NCI-H748 treated with DMSO at 0.1 percent for 48 hours (cell line): ENCODE measurements around the gene PCNX3.

Source experiments
- DNase-seq: peaks from one replicate; lab custom pipeline; 2025; lab: John Stamatoyannopoulos, UW

Gene PCNX3

DNA sequence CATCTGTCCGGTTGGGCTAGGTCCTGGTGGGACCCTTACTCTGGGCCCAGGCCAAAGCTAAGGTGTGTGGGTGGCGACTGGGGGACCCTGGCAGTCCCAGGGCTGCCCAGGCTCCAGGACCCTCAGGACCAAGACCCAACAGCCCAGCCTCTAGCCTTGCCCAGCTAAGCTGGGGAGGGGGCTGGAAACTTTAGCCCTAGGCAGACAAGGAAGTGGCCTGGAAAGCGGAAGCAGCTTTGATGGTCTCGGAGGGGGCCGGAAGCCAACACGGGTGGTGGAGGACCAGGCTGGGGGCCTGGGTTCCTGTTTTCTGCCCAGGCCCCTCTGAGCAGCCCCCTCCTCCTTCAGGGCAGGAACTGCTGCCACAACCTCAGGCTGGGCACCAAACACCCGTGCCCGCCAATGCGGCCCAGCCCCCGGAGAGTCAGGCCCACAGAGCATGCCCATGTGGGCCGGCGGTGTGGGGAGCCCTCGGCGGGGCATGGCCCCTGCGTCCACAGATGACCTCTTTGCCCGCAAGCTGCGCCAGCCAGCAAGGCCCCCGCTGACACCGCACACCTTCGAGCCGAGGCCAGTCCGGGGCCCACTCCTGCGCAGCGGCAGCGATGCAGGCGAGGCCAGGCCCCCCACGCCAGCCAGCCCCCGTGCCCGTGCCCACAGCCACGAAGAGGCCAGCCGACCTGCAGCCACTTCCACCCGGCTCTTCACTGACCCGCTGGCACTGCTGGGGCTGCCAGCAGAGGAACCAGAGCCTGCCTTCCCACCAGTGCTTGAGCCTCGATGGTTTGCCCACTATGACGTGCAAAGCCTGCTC, 25.1 kb downstream of the PCNX3 start:
- no peak for DNase-seq

DNA sequence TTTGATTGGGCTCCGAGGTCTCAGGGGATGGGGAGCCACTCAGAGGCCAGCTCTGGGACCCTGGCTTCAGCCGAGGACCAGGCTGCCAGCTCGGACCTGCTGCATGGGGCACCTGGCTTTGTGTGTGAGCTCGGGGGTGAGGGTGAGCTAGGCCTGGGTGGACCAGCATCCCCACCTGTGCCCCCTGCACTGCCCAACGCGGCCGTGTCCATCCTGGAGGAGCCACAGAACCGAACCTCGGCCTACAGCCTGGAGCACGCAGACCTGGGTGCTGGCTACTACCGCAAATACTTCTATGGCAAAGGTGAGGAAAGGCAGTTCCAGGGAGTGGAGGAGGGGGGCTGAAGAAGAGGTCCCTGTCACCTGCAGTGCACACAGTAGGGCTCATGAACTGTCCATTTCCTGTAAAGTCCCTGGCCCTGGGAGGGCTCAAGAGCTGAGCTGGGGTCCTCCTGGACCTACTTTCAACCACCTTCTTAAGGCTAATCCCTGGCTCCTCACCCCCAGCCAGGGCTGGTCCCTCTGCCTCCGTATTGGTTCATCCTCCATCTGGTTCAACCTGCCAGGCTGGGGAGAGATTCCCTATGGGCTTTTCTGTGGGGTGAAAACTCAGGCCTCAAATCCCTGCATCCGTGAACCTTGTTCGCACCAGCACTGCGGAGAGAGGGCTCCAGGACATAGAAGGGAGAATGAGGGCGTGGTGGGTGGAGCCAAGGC, 25.9 kb downstream of the PCNX3 start:
- no peak for DNase-seq

DNA sequence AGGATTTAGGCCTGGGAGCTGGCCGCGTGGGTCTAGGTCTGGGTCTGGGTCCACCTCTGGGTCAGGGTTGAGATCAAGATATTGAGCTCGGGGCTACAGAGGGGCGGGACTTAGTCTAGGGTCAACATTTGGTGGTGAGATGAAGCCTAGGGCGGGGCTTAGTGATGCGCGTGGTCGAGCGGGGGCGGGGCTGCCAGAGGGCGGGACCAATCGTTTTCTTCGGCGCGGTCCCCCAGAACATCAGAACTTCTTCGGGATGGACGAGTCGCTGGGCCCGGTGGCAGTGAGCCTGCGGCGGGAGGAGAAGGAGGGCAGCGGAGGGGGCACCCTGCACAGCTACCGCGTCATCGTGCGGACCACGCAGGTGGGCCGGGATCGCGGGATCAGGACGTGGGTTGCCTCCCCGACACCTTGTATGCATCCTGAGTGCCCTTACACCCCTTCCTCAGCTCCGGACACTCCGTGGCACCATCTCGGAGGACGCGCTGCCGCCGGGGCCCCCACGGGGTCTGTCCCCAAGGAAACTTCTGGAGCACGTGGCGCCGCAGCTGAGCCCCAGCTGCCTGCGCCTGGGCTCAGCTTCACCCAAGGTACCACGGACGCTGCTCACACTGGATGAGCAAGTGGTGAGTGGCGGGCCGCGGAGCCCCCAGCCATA, 26.6 kb downstream of the PCNX3 start:
- no peak for DNase-seq

DNA sequence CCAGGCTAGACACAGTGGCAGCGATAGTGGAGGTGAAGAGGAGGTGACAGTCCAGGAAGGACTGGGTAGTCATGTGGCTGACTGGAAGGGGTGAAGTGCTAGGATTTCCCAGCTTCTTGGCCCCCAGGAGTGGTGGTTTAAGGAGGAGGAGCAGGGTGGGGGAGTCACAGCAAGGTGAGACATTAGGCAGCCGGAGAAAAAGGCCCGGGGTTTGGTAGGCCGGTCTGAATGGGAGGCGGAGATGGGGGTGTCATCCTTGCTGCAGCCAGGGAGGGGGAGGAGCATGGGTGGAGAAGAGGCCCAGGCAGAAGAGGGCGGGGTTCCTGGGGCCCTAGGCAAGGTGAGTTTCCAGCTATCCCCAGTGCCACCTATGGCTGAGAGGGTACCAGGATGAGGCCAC, 28.4 kb downstream of the PCNX3 start:
- no peak for DNase-seq

DNA sequence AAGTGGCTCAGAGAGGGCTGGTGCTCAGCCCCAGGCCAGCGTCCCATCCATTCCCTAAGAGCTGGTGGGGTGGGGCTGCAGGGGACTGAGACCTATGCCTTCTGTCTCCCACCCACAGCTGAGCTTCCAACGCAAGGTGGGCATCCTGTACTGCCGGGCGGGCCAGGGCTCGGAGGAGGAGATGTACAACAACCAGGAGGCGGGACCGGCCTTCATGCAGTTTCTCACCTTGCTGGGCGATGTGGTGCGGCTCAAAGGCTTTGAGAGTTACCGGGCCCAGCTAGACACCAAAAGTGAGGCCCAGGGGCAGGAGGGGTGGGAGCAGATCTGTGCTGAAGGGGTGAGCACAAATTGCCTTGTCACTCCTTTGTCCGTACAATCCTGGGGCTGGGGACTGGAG, 29.3 kb downstream of the PCNX3 start:
- DNase-seq, result no peak

DNA sequence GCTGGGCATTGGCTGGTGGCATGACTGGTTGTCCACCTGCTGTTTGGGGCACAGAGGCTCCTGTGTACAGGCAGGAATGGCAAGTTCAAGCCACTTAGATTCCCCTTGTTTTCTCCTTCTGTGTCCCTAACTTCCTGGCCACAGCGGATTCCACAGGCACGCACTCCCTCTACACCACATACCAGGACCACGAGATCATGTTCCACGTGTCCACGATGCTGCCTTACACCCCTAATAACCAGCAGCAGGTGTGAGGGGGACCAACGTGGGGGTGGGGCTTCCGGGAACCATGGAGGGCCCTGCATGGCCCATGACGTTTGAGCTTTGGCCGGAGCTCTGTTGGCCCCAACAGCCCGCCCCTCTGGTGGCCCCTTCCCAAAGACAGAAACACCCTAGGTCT, 30.1 kb downstream of the PCNX3 start:
- DNase-seq, result no peak

DNA sequence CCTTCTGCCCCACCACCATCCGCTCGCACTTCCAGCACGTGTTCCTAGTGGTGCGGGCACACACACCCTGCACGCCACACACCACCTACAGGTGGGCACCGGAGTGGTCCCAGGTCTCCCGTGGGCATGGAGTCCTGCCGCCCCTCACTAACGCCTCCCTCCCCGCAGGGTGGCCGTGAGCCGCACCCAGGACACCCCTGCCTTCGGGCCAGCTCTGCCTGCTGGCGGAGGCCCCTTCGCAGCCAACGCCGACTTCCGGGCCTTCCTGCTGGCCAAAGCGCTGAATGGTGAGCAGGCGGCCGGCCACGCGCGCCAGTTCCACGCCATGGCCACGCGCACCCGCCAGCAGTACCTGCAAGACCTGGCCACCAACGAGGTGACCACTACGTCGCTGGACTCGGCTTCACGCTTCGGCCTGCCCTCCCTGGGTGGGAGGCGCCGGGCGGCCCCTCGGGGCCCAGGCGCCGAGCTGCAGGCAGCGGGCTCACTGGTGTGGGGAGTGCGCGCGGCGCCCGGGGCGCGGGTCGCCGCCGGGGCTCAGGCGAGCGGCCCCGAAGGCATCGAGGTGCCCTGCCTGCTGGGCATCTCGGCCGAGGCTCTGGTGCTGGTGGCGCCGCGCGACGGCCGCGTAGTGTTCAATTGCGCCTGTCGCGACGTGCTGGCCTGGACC, 30.8 kb downstream of the PCNX3 start:
- no peak for DNase-seq

DNA sequence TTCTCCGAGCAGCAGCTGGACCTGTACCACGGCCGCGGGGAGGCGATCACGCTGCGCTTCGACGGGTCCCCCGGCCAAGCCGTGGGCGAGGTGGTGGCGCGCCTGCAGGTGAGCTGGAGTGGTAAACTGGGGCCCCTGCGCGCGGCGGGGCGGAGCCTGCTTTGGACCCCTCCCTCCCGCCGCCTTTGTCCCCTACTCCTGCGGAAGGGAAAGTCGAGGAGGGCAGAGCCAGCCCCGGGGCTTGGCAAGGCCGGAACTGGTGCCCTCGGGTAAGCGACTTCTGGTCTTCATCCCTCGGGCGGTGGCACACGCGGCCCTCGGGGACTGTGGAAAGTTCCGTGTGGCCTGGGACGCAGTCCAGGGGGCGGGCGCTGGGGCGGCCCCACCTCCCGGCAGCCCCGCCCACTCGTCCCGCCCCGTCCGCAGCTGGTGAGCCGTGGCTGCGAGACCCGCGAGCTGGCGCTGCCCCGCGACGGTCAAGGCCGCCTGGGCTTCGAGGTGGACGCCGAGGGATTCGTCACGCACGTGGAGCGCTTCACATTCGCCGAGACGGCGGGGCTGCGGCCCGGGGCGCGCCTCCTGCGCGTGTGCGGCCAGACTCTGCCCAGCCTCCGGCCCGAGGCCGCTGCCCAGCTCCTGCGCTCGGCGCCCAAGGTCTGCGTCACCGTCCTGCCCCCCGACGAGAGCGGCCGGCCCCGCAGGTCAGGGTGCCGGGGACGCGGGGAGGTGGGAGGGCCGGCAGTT, 31.6 kb downstream of the PCNX3 start:
- DNase-seq, result peak; percentile 8

DNA sequence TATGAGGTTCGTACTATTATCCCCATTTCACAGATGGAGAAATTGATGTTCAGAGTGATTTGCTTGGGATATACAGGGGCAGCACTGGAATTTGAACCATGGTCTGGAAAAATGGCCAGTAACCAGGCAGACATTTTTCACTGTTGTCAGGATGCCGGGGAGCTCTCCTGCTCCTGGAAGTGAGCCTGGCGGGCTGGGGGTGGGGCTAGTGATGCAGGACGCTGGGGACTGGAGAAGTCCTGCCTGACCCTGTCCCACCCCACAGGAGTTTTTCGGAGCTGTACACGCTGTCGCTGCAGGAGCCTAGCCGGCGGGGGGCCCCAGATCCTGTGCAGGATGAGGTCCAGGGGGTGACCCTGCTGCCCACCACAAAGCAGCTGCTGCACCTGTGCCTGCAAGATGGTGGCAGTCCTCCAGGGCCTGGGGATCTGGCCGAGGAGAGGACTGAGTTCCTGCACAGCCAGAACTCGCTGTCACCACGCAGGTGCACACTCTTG, 33.5 kb downstream of the PCNX3 start:
- DNase-seq, result no peak

DNA sequence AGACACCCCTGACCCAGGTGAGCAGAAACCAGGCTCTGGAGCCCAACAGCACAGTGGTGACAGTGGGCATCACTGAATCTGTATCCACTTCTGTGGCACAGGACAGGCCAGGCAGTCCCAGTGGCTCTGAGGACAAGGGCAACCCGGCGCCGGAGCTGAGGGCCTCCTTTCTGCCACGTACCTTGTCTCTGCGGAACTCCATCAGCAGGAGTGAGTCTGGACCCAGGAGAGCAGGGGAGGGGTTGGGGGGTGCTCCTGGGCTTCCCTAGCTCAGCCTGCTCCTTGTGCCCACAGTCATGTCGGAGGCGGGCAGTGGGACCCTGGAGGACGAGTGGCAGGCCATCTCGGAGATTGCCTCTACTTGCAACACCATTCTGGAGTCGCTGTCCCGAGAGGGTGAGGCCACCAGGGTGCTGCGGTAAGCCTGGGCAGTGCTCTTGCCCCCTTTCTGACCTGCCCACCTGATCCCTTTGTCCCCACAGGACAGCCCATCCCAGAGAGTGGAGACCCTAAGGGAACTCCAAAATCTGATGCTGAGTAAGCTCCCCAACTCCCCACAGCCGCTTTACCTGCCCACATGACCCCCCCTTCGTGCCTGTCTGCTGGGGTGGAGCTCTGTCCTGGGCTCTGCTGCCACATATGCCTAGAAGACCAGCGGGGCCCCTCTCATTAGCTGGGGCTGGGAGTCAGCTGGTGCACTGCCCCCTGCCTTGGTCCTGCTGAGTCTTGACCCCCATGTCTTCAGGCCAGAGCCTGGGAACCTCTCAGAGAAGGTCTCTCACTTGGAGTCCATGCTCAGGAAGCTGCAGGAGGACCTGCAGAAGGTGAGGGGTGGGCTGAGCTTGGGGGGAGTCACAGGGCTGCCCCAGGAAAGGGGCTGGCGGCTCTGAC, 34.3 kb downstream of the PCNX3 start:
- no peak for DNase-seq

DNA sequence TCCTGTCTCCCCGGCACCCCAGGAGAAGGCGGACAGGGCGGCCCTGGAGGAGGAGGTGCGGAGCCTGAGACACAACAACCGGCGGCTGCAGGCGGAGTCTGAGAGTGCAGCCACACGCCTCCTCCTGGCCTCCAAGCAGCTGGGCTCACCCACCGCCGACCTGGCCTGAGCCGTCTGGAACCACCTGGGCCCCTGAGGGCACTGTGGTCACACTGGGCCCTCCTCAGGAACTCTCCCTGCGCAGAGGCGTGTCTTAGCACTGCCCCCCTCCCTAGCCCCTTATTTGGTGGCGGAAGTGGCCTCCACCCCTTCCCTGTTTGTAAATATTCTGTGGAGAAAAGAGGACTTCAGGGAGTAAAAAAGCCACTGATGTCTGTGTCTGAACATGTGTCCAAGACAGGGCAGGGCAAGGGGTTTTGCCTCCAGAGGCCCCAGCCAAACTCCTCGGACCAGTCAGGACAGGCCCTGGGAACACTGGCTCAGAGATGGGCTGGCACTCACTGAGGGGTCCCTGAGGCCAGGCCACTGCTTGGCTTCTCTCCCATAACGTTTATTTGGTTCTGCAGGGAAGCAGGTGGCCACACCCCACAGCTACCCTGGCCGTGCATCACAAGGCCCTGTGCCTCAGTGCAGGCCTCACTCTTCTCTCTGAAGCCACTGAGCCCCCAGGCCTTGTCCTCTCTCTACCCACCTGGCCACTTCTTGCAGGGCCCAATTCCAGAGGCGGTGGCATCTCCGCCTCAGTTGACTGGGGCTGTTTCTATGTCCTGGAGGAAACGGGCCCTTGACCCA, 35.2 kb downstream of the PCNX3 start:
- DNase-seq, result no peak

DNA sequence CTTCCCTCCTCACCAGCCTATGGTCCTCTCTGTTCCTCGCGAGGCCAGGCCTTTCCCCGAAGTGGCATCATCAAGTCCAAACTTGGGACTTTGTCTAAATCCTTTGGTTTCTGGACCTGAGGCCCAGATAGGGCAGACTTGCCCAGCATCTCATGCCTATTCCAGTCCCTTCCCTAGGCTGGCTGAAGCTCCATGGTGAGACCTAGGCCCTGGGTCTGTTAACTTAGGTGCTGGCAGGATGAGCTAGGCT, 35.7 kb downstream of the PCNX3 start:
- no peak for DNase-seq

DNA sequence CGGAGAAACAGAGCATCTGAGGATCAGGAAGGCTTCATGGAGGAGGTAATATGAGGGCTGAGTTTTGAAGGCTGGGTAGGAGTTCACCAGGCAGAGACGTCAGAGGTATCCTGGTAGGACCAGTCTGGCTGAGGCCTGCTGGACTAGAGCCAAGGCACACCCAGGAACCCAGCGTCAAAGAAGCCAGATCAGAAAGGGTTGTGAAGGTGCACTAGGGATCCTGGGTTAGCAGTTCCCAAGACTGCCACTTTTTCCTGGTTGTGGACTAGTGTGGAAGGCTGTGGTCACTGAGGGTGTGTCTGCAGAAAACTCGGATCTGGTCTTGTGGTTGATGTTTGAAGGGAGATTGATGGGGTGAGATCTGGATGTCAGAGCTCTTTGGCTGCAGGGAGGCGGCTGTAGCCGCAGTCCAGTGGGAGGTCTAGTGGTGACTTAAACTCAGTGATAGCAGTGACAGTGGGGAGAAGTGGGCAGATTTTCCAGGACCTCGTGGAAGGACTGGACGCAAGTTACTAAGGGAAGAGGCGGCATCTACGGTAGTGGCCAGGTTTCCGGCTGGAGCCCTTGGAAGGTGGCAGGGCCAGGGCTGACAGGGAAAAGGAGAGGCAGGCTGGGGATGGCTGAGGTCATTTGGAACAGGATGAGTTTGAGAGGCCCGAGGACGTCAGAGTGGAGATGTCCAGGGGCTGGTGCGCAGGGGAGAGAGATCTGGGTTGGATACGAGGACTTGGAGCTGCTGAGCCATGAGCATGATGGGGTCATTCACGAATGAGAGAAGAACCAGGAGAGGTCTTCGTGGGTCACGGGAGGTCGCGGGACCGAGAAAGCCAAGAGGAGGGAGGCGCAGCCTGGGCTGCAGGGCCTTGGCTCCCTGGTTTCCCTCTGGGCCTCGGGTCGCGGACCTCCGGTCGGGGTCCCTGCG, 36.3 kb downstream of the PCNX3 start:
- DNase-seq, result no peak

DNA sequence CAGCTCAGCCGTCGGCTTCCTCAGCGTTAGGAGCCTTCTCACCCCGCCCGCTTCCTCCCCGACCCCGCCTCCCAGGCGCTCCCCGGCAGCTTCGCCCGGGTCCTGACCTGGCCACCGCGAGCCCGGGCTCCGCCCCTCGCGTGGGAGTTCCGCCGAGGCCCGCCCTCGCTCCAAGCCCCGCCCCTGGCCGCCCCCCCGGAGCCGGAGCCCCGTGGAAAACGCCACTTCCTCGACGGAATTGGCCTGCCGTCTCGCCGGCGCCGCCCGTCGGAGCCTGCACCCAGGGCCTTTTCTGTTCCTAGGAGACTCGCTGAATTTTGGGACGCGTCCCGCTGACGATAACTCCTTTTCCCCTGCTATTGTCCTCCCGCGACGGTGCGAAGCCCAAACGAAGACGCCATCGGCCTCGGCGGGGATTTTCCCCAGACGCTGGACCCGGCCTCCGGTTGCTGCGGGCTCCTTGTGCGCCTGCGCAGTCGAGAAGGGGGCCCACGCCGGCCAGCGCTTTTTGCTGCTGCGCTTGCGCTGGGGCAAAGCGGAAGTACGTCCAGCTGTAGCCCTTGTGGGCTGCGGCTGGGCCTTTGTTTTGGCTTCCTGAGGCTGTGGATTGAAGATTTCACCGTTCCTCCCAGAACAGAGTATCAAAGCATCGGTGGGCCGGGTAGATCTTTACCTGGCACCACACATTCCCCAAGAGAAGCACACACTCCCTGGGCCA, 37.1 kb downstream of the PCNX3 start:
- DNase-seq, result peak; percentile 72

DNA sequence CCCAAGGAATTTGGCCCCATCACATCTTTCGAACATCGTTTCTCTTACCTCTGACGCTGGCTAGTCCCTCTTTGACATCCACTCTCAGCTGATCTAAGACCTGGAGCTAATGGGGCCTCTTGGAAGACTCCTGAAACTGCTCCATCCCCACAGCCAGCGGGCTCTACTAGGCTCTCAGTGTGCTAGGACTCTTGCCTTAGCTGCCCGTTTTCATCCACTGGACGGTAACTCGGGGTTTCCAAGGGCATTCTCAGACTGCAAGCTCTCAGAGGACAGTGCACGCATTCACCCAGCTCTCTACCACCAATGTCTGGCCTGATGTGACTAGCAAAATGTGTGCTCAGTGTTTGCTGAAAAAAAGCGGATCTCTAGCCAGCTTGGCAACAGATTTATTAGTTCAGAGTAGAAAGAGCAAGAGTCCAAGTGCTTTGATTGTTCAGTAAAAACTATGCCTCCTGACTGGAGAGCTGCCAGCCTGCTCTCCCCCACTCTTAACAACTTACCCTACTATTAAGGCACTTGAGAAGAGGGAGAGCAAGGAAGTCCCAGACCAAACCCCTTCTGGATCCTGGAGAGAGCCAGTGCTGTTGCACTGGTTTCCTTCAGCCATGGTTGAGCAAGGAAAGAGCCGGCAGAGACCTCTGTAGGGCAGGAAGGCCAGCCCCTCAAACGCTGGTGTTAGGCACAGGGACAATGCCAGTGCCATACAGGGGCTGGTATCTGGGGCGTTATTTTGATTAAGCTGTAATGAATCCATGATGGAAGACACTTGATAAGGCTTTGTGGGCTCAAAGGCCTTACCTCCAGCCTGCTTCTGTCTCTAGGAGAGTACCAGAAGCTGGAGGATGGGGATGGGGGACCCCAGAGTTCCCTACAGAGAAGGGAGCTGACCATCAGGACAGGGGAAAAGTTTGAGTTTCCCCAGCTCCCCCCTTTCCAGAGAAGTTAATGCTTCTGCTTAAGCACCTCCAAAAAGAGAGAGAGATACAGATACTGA, 38.0 kb downstream of the PCNX3 start:
- no peak for DNase-seq

DNA sequence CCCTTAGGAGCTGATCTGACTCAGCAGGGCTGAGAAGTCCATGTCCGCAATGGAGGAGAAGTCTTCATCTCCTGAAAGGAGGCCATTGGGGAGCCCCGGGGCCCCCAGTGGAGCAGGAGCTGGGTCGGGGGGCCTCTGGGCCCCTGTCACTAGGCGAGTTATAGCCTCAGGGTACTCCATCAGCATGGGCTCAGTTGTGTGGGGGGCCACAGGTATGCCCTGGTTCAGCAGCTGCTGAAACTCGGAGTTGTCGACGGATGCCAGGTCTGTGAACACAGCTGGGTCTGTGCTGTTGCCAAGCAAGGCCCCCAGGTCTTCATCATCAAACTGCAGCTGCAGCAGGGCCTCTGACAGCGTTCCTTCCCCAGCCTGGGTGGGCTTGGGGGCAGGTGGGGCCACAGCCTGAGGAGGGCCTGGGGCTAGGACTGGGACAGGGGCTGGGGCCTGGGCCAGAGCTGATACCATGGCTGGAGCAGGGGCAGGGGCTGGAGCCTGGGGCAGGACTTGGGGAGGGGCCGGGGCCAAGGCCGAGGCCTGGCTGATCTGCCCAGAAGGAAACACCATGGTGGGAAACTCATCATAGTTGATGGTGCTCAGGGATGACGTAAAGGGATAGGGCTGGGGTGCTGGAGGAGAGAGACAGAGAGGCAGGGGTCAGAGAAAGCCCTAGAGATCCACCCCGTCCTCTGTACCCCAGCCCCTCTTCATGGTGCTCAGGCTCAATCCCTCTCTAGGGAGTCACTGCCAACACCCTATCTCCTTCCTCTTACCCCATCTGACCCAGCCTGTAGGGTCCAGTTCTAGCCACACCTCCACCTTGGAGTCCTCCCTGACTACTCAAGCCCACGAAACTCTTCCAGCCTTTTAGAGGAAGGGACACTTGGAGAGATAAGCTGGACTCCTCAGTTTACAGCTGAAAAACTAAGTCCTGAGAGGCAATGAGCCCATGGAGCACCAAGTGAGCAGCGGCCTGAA, 39.1 kb downstream of the PCNX3 start:
- DNase-seq, result no peak
